Transverse colon (tissue), 4 donors: ENCODE results near the gene CEP104.

Experiments
- EP300 ChIP-seq: sonication (generic); formaldehyde crosslinking; IDR thresholded peaks from one replicate; pipeline ENCODE4 v1.6.1; 2017; ENCODE audit warnings: antibody characterized with exemption, low read depth
- POLR2A ChIP-seq: fragments of 450-650 bp; IDR thresholded peaks from one replicate; pipeline ENCODE4 v1.6.1; 2016; ENCODE audit warnings: antibody characterized with exemption, mild to moderate bottlenecking, moderate library complexity
- POLR2AphosphoS5 ChIP-seq, 3 donors: sonication (generic); formaldehyde crosslinking; IDR thresholded peaks; one replicate each; pipeline ENCODE4 v1.6.1; 2016; ENCODE audit warnings: antibody characterized with exemption in 3 of 3
- TF ChIP-seq, protein P1 (sequence below), 5 experiments: fragments of 200-600 bp in 3 of 5; fragments of 450-650 bp in 2 of 5; sonication (generic) in 3 of 5; IDR thresholded peaks; 1 replicate in 2 of 5; 2 replicates in 3 of 5; pipeline ENCODE4 v1.5.1; 2016 to 2017; ENCODE audit warnings: antibody characterized with exemption in 5 of 5, inconsistent platforms in 3 of 5, mild to moderate bottlenecking in 2 of 5, moderate library complexity in 1 of 5

DNA sequence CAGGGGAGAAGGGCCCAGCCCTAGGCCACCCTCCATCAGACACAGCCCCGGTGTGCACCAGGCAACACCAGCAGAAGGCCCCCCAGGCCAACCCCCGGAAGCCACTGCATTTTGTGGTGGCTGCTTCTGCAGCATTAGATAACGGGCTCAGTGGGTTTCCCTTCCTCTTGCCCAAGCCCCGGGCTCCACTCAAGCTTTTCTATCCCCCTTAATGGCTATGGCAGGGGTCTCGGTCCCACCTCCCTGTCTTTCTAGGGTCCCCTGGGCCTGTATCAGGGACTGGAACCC lies 24.1 kb upstream of the CEP104 start:
- TF ChIP-seq POLR2A (no peak), POLR2AphosphoS5 (IDR thresholded peaks at IDR 0.05) (no peak), EP300 (no peak)
- TF ChIP-seq, protein P1, sequence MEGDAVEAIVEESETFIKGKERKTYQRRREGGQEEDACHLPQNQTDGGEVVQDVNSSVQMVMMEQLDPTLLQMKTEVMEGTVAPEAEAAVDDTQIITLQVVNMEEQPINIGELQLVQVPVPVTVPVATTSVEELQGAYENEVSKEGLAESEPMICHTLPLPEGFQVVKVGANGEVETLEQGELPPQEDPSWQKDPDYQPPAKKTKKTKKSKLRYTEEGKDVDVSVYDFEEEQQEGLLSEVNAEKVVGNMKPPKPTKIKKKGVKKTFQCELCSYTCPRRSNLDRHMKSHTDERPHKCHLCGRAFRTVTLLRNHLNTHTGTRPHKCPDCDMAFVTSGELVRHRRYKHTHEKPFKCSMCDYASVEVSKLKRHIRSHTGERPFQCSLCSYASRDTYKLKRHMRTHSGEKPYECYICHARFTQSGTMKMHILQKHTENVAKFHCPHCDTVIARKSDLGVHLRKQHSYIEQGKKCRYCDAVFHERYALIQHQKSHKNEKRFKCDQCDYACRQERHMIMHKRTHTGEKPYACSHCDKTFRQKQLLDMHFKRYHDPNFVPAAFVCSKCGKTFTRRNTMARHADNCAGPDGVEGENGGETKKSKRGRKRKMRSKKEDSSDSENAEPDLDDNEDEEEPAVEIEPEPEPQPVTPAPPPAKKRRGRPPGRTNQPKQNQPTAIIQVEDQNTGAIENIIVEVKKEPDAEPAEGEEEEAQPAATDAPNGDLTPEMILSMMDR (IDR thresholded peaks at IDR 0.05), result no peak
